ENCODE data around the gene EVC2.

Gene EVC2

DNA sequence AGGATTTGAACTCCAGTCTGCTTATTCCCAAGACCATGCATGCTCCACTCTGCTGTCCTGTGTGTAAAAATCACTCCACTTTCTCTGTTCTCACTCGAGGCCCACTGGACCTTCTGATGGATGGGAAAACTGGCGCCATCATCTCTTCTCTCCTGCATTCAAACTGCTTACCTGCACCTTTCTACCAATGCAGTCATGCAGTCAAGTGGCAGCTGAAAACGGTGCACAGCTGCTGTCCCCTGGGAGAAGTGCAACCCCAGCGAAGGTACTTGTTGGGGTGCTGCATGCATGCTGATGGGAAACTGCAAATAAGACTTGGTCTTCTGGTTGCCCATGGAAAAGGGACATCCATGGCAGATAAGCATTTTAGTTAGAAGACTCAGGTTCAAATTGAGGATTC lies 147.1 kb downstream of the EVC2 start:
- Histone ChIP-seq H3K9ac (ENCODE audit: low read depth in 1 of 2, low read length in 2 of 2) (no peak overlapping the region), H3K36me3 (ENCODE audit: control insufficient read depth in 2 of 2, insufficient read depth in 2 of 2, low read length in 2 of 2) (no peaks in the 10 kb centered on the region), H3K9me3 (ENCODE audit: control insufficient read depth in 2 of 2, low read length in 2 of 2) (no peaks in the 10 kb centered on the region), H3K4me3 (ENCODE audit: low read length in 2 of 2) (no peak overlapping the region), H3K27ac (ENCODE audit: low read depth in 2 of 2, low read length in 2 of 2) (no peak overlapping the region), H3K27me3 (ENCODE audit: control insufficient read depth in 2 of 2, insufficient read depth in 2 of 2, low read length in 2 of 2) (no peaks in the 10 kb centered on the region), H3K4me1 (ENCODE audit: control insufficient read depth in 2 of 2, insufficient read depth in 2 of 2, low read length in 2 of 2) (no peaks in the 10 kb centered on the region)

DNA sequence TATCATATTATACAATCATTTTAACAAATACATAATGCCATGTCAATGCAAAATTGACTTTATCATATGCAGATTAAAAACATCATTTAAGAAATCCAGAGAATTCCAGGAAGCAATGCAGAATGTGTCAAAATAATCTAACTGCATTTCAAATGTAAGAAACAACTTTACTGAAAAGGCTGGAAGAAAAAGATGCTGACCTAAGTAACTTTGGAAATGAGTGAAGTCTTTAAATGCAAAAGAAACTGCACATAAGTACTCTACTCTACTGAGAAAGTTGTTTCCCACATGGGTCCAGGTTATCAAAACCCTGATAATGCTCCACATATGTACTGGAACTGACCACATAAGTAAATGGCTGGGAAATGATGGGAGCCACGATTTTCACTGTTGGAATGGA lies 149.9 kb downstream of the EVC2 start:
- Histone ChIP-seq H3K27me3 (ENCODE audit: control insufficient read depth in 2 of 2, insufficient read depth in 2 of 2, low read length in 2 of 2) (no peaks in the 10 kb centered on the region), H3K27ac (ENCODE audit: low read depth in 2 of 2, low read length in 2 of 2) (no peak overlapping the region), H3K36me3 (ENCODE audit: control insufficient read depth in 2 of 2, insufficient read depth in 2 of 2, low read length in 2 of 2) (no peaks in the 10 kb centered on the region), H3K4me1 (ENCODE audit: control insufficient read depth in 2 of 2, insufficient read depth in 2 of 2, low read length in 2 of 2) (no peaks in the 10 kb centered on the region), H3K9ac (ENCODE audit: low read depth in 1 of 2, low read length in 2 of 2) (no peak overlapping the region), H3K4me3 (ENCODE audit: low read length in 2 of 2) (no peak overlapping the region), H3K9me3 (ENCODE audit: control insufficient read depth in 2 of 2, low read length in 2 of 2) (no peaks in the 10 kb centered on the region)

DNA sequence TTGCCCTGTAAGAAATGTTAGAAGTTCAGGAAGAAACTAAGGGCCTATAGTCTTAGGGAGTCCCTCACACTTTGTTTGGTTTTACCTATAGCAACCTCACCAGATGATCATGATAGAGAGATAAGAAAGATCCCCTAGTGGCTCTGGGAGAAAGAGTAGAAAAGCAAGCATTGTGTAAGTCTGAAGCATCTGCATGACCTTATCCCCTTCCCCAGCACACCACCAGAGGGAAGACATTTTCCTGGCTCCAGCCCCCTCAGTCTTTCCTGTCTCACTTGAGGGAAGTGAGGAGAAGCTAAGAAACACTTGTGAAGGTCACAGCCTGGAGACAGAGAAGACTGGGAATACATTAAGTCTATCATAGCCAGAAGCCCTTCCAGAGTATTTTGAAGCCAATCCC lies 154.0 kb downstream of the EVC2 start:
- H3K36me3 ChIP-seq (ENCODE audit: control insufficient read depth in 2 of 2, insufficient read depth in 2 of 2, low read length in 2 of 2), result no peaks in the 10 kb centered on the region
- H3K9ac ChIP-seq (ENCODE audit: low read depth in 1 of 2, low read length in 2 of 2), result no peak overlapping the region
- no peaks in the 10 kb centered on the region for H3K27me3 ChIP-seq (ENCODE audit: control insufficient read depth in 2 of 2, insufficient read depth in 2 of 2, low read length in 2 of 2)
- H3K4me1 ChIP-seq (ENCODE audit: control insufficient read depth in 2 of 2, insufficient read depth in 2 of 2, low read length in 2 of 2), result no peaks in the 10 kb centered on the region
- no peak overlapping the region for H3K4me3 ChIP-seq (ENCODE audit: low read length in 2 of 2)
- H3K9me3 ChIP-seq (ENCODE audit: control insufficient read depth in 2 of 2, low read length in 2 of 2), result no peaks in the 10 kb centered on the region
- no peak overlapping the region for H3K27ac ChIP-seq (ENCODE audit: low read depth in 2 of 2, low read length in 2 of 2)

DNA sequence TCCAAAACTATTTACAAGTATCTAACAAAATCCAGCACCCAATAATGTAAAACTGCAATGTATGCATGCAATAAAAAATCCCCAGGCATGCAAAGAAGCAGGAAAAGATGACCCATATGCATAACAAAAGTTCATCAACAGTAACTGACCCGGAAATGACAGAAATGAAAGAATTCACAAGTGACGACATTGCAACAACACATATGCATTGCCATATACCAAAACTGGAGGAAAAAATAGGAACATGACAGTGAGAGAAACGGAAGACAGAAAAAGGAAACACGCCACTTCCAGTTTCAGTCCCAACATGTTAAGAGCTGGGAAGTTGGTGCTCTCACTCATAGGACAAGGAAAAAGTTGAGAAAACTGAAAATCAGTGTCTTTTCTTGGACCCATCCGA lies 154.6 kb downstream of the EVC2 start:
- H3K4me3 ChIP-seq (ENCODE audit: low read length in 2 of 2), result no peak overlapping the region
- H3K9me3 ChIP-seq (ENCODE audit: control insufficient read depth in 2 of 2, low read length in 2 of 2), result no peaks in the 10 kb centered on the region
- no peak overlapping the region for H3K9ac ChIP-seq (ENCODE audit: low read depth in 1 of 2, low read length in 2 of 2)
- H3K4me1 ChIP-seq (ENCODE audit: control insufficient read depth in 2 of 2, insufficient read depth in 2 of 2, low read length in 2 of 2), result no peaks in the 10 kb centered on the region
- no peaks in the 10 kb centered on the region for H3K27me3 ChIP-seq (ENCODE audit: control insufficient read depth in 2 of 2, insufficient read depth in 2 of 2, low read length in 2 of 2)
- H3K36me3 ChIP-seq (ENCODE audit: control insufficient read depth in 2 of 2, insufficient read depth in 2 of 2, low read length in 2 of 2), result no peaks in the 10 kb centered on the region
- no peak overlapping the region for H3K27ac ChIP-seq (ENCODE audit: low read depth in 2 of 2, low read length in 2 of 2)

DNA sequence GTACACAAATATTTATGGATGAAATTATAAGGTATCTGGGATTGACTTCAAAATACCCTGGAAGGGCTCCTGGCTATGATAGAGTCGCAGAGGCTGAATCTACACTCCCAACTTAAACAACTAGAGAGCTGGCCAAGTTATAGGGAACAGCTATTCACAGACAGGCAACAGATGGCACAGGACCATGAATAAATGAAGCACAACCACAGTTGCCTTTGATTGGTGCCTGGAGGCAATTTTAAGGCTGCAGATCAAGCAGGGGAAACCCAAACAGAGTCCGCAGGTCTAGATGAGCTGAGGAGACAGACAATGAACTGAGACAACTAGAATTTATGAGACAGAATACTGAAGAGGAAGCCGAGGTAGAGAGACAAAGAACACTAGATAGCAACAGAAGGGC lies 155.9 kb downstream of the EVC2 start:
- H3K36me3 ChIP-seq (ENCODE audit: control insufficient read depth in 2 of 2, insufficient read depth in 2 of 2, low read length in 2 of 2), result no peaks in the 10 kb centered on the region
- H3K4me1 ChIP-seq (ENCODE audit: control insufficient read depth in 2 of 2, insufficient read depth in 2 of 2, low read length in 2 of 2), result no peaks in the 10 kb centered on the region
- no peak overlapping the region for H3K4me3 ChIP-seq (ENCODE audit: low read length in 2 of 2)
- no peak overlapping the region for H3K9ac ChIP-seq (ENCODE audit: low read depth in 1 of 2, low read length in 2 of 2)
- no peak overlapping the region for H3K27ac ChIP-seq (ENCODE audit: low read depth in 2 of 2, low read length in 2 of 2)
- no peaks in the 10 kb centered on the region for H3K27me3 ChIP-seq (ENCODE audit: control insufficient read depth in 2 of 2, insufficient read depth in 2 of 2, low read length in 2 of 2)
- H3K9me3 ChIP-seq (ENCODE audit: control insufficient read depth in 2 of 2, low read length in 2 of 2), result peaks cover 0 to 2% of the 10 kb centered on the region in 2 donors

DNA sequence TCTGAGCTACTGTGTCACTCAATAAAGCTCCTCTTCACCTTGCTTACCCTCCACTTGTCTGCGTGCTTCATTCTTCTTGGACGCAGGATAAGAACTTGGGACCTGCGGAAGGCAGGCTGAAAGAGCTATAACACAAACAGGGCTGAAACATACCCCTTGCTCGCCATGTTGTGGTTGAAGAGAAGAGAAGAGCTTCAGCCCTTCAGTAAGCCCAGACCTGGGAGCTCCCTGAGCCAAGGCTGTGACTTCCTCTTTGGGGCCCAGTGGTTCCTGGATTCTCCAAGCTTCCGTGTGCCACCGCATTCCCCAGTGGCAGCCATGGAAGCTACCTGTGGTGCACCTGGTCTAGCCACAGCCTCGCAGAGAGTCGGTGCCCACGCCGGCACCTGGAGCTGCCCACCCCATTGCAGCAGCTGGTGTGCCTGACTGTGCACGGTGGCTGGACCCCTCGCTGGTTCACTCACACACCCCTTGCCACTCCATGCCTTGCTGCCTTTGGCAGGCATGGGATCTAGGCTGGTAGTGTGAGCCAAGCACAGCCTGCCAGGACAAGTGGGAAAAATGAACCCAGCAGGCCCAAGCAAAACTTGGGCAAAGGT lies 160.6 kb downstream of the EVC2 start:
- H3K9me3 ChIP-seq (ENCODE audit: control insufficient read depth in 2 of 2, low read length in 2 of 2), result peaks cover 0 to 2% of the 10 kb centered on the region in 2 donors
- H3K36me3 ChIP-seq (ENCODE audit: control insufficient read depth in 2 of 2, insufficient read depth in 2 of 2, low read length in 2 of 2), result no peaks in the 10 kb centered on the region
- H3K27me3 ChIP-seq (ENCODE audit: control insufficient read depth in 2 of 2, insufficient read depth in 2 of 2, low read length in 2 of 2), result no peaks in the 10 kb centered on the region
- no peak overlapping the region for H3K4me3 ChIP-seq (ENCODE audit: low read length in 2 of 2)
- H3K9ac ChIP-seq (ENCODE audit: low read depth in 1 of 2, low read length in 2 of 2), result no peak overlapping the region
- H3K27ac ChIP-seq (ENCODE audit: low read depth in 2 of 2, low read length in 2 of 2), result no peak overlapping the region
- no peaks in the 10 kb centered on the region for H3K4me1 ChIP-seq (ENCODE audit: control insufficient read depth in 2 of 2, insufficient read depth in 2 of 2, low read length in 2 of 2)

DNA sequence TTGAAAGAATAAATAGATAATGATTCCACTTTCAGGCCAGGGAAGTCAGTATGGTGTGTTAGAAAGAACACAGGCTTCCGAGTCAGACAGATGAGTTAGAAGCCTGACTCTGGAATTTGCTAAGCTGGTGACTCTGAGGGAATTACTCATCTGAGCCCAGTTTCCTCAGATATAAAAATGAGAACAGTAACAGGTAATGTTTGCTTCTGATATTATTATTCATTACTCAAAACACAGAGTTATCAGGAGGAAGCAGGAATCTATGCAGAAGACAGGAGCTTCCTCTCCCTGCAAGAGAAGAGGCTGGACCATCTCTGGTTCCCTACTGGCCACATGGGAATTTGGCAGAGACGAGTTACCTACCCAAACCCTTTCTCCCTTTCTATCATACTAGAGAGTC lies 163.1 kb downstream of the EVC2 start:
- H3K36me3 ChIP-seq (ENCODE audit: control insufficient read depth in 2 of 2, insufficient read depth in 2 of 2, low read length in 2 of 2), result no peaks in the 10 kb centered on the region
- no peak overlapping the region for H3K9ac ChIP-seq (ENCODE audit: low read depth in 1 of 2, low read length in 2 of 2)
- H3K4me3 ChIP-seq (ENCODE audit: low read length in 2 of 2), result no peak overlapping the region
- peaks cover 0 to 2% of the 10 kb centered on the region in 2 donors for H3K9me3 ChIP-seq (ENCODE audit: control insufficient read depth in 2 of 2, low read length in 2 of 2)
- no peaks in the 10 kb centered on the region for H3K4me1 ChIP-seq (ENCODE audit: control insufficient read depth in 2 of 2, insufficient read depth in 2 of 2, low read length in 2 of 2)
- no peaks in the 10 kb centered on the region for H3K27me3 ChIP-seq (ENCODE audit: control insufficient read depth in 2 of 2, insufficient read depth in 2 of 2, low read length in 2 of 2)
- H3K27ac ChIP-seq (ENCODE audit: low read depth in 2 of 2, low read length in 2 of 2), result no peak overlapping the region

DNA sequence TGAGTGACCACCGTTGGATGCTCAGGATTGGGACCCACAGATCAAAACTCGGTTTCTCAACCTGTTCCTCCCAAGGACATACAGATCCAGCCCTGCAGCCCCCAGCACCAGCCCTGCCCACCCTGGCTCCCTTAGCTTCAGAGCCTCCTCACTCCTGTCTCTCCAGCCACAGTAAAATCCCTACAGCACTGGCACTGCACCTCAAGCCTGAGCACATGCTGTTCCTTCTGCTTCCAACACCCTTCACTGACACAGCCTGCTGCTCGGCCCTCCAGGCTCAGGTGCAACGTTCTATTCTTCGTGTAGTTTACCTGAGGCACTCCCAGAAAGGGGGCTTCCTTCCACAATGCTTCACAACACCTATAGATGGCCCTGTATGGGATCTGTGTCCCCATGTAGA lies 163.6 kb downstream of the EVC2 start:
- Histone ChIP-seq H3K9ac (ENCODE audit: low read depth in 1 of 2, low read length in 2 of 2) (no peak overlapping the region), H3K4me1 (ENCODE audit: control insufficient read depth in 2 of 2, insufficient read depth in 2 of 2, low read length in 2 of 2) (no peaks in the 10 kb centered on the region), H3K4me3 (ENCODE audit: low read length in 2 of 2) (no peak overlapping the region), H3K9me3 (ENCODE audit: control insufficient read depth in 2 of 2, low read length in 2 of 2) (peaks cover 0 to 2% of the 10 kb centered on the region in 2 donors), H3K27ac (ENCODE audit: low read depth in 2 of 2, low read length in 2 of 2) (no peak overlapping the region), H3K27me3 (ENCODE audit: control insufficient read depth in 2 of 2, insufficient read depth in 2 of 2, low read length in 2 of 2) (no peaks in the 10 kb centered on the region), H3K36me3 (ENCODE audit: control insufficient read depth in 2 of 2, insufficient read depth in 2 of 2, low read length in 2 of 2) (no peaks in the 10 kb centered on the region)

DNA sequence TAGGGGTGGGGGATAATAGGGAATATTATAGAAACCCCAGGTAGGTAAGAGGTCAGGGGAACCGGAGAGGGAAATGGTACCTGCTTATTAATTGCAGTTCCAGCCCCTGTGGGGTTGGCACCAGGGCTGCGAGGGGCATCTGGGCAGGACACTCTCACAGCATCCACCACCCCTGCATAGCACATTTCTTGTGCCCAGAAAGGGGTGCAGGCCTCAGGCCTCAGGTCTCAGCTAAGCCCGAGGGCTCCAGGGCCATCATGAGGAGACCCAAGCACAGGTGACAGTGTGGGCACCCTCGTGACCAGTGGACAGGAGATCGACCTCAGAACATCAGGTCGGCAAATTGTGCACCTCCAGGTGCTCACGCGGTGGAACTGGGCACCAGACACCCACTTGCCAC lies 164.7 kb downstream of the EVC2 start:
- H3K9me3 ChIP-seq (ENCODE audit: control insufficient read depth in 2 of 2, low read length in 2 of 2), result peaks cover 0 to 2% of the 10 kb centered on the region in 2 donors
- no peak overlapping the region for H3K9ac ChIP-seq (ENCODE audit: low read depth in 1 of 2, low read length in 2 of 2)
- H3K4me1 ChIP-seq (ENCODE audit: control insufficient read depth in 2 of 2, insufficient read depth in 2 of 2, low read length in 2 of 2), result no peaks in the 10 kb centered on the region
- H3K36me3 ChIP-seq (ENCODE audit: control insufficient read depth in 2 of 2, insufficient read depth in 2 of 2, low read length in 2 of 2), result no peaks in the 10 kb centered on the region
- no peak overlapping the region for H3K27ac ChIP-seq (ENCODE audit: low read depth in 2 of 2, low read length in 2 of 2)
- no peak overlapping the region for H3K4me3 ChIP-seq (ENCODE audit: low read length in 2 of 2)
- H3K27me3 ChIP-seq (ENCODE audit: control insufficient read depth in 2 of 2, insufficient read depth in 2 of 2, low read length in 2 of 2), result no peaks in the 10 kb centered on the region

DNA sequence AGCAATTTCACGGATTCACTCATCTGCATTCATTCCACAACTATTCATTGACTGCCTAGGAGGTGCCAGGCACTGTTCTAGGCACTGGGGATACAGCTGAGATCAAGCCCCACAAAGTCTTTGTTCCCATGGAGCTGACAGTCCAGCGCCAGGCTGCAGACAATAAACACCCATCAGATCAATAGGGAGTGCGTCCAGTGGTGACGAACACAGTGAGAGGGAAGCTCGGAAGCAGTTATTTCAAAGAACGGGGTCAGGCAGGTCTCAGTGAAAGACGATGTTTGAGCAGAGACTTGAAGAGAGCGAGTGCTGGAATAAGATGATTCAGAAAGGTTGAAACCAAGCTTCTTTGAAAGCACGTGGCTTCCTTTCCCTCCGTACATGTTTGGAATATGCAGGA lies 167.2 kb downstream of the EVC2 start:
- Histone ChIP-seq H3K27me3 (ENCODE audit: control insufficient read depth in 2 of 2, insufficient read depth in 2 of 2, low read length in 2 of 2) (no peaks in the 10 kb centered on the region), H3K9me3 (ENCODE audit: control insufficient read depth in 2 of 2, low read length in 2 of 2) (no peaks in the 10 kb centered on the region), H3K27ac (ENCODE audit: low read depth in 2 of 2, low read length in 2 of 2) (no peak overlapping the region), H3K9ac (ENCODE audit: low read depth in 1 of 2, low read length in 2 of 2) (no peak overlapping the region), H3K36me3 (ENCODE audit: control insufficient read depth in 2 of 2, insufficient read depth in 2 of 2, low read length in 2 of 2) (no peaks in the 10 kb centered on the region), H3K4me3 (ENCODE audit: low read length in 2 of 2) (no peak overlapping the region), H3K4me1 (ENCODE audit: control insufficient read depth in 2 of 2, insufficient read depth in 2 of 2, low read length in 2 of 2) (no peaks in the 10 kb centered on the region)

DNA sequence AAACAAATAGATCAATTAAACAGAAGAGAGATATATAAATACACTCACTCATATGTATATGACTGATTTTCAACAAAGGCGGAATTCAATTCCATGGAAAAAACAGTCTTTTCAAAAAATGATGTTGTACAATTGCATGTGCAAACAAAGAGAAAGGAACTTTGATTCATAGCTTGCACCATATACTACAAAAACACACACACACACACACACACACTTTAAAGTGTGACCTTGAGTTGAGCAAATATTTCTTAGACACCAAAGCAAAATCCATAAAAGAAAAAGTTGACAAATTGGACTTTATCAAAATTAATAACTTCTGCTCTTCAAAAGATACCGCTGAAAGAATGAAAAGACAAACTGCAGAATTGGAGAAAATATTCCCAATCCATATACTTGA lies 168.8 kb downstream of the EVC2 start:
- H3K27me3 ChIP-seq (ENCODE audit: control insufficient read depth in 2 of 2, insufficient read depth in 2 of 2, low read length in 2 of 2), result no peaks in the 10 kb centered on the region
- H3K9ac ChIP-seq (ENCODE audit: low read depth in 1 of 2, low read length in 2 of 2), result no peak overlapping the region
- no peaks in the 10 kb centered on the region for H3K36me3 ChIP-seq (ENCODE audit: control insufficient read depth in 2 of 2, insufficient read depth in 2 of 2, low read length in 2 of 2)
- H3K4me3 ChIP-seq (ENCODE audit: low read length in 2 of 2), result no peak overlapping the region
- H3K9me3 ChIP-seq (ENCODE audit: control insufficient read depth in 2 of 2, low read length in 2 of 2), result peaks cover 0 to 2% of the 10 kb centered on the region in 2 donors
- no peaks in the 10 kb centered on the region for H3K4me1 ChIP-seq (ENCODE audit: control insufficient read depth in 2 of 2, insufficient read depth in 2 of 2, low read length in 2 of 2)
- no peak overlapping the region for H3K27ac ChIP-seq (ENCODE audit: low read depth in 2 of 2, low read length in 2 of 2)
